Activated naive CD8-positive, alpha-beta T cell treated with anti-CD3 and anti-CD28 coated beads, Interleukin-2, amount 50 U/mL, for 24 hours (primary cell): ENCODE results near the gene HPS1.
"Not testable (repeated sequence)": the region's sequence is repeated elsewhere in the genome, so short reads cannot be mapped to it uniquely, and the experiment has no call there.

Experiments used
- ATAC-seq: fragments of 150-1000 bp; cut with Tn5 transposase; one replicate; pipeline ENCODE4 v1.10.0; 2021
- DNase-seq: peaks from one replicate; pipeline ENCODE4 v3.0.0; 2021
- H3K27ac Mint-ChIP-seq: one replicate; pipeline ENCODE4 v1.8.0; 2021; ENCODE audit warnings: mild to moderate bottlenecking, mixed read lengths
- H3K27me3 Mint-ChIP-seq: one replicate; pipeline ENCODE4 v1.8.0; 2021; ENCODE audit warnings: mixed read lengths
- H3K36me3 Mint-ChIP-seq: one replicate; pipeline ENCODE4 v1.8.0; 2021; ENCODE audit warnings: low read depth, mixed read lengths
- H3K4me1 Mint-ChIP-seq: one replicate; pipeline ENCODE4 v1.8.0; 2021; ENCODE audit warnings: mixed read lengths
- H3K4me3 Mint-ChIP-seq: one replicate; pipeline ENCODE4 v1.8.0; 2021; ENCODE audit warnings: mild to moderate bottlenecking, moderate library complexity, mixed read lengths
- H3K9me3 Mint-ChIP-seq: one replicate; pipeline ENCODE4 v1.8.0; 2021; ENCODE audit warnings: mixed read lengths

Gene HPS1

GRCh38 chr10:98384531-98385133 lies 62.1 kb downstream of the HPS1 start:
- Mint-ChIP-seq H3K27me3 (no peaks in the 10 kb centered on the region), H3K9me3 (no peaks in the 10 kb centered on the region), H3K4me1 (no peaks in the 10 kb centered on the region), H3K4me3 (no peak overlapping the region), H3K27ac (no peak overlapping the region), H3K36me3 (no peaks in the 10 kb centered on the region)
- ATAC-seq = no peak
- DNase-seq = no peak

GRCh38 chr10:98383869-98384268 lies 62.9 kb downstream of the HPS1 start:
- H3K27me3 Mint-ChIP-seq = no peaks in the 10 kb centered on the region
- no peak overlapping the region for H3K27ac Mint-ChIP-seq
- DNase-seq = no peak
- no peaks in the 10 kb centered on the region for H3K9me3 Mint-ChIP-seq
- no peak for ATAC-seq
- no peaks in the 10 kb centered on the region for H3K4me1 Mint-ChIP-seq
- H3K4me3 Mint-ChIP-seq = no peak overlapping the region
- no peaks in the 10 kb centered on the region for H3K36me3 Mint-ChIP-seq

GRCh38 chr10:98383134-98383667 lies 63.5 kb downstream of the HPS1 start:
- not testable (repeated sequence) for H3K27me3 Mint-ChIP-seq, ATAC-seq, H3K36me3 Mint-ChIP-seq, H3K4me3 Mint-ChIP-seq, H3K4me1 Mint-ChIP-seq, H3K9me3 Mint-ChIP-seq, H3K27ac Mint-ChIP-seq, DNase-seq

GRCh38 chr10:98382691-98383101 lies 64.0 kb downstream of the HPS1 start:
- ATAC-seq = no peak
- no peaks in the 10 kb centered on the region for H3K36me3 Mint-ChIP-seq
- H3K9me3 Mint-ChIP-seq = peaks cover 3% of the 10 kb centered on the region
- no peak for DNase-seq
- H3K4me3 Mint-ChIP-seq = no peak overlapping the region
- no peak overlapping the region for H3K27ac Mint-ChIP-seq
- H3K27me3 Mint-ChIP-seq = no peaks in the 10 kb centered on the region
- H3K4me1 Mint-ChIP-seq = no peaks in the 10 kb centered on the region

GRCh38 chr10:98380493-98381339 lies 66.0 kb downstream of the HPS1 start:
- H3K27ac Mint-ChIP-seq = no peak overlapping the region
- DNase-seq (no peak), ATAC-seq (no peak)
- H3K36me3 Mint-ChIP-seq = no peaks in the 10 kb centered on the region
- H3K9me3 Mint-ChIP-seq = peaks cover 4% of the 10 kb centered on the region
- no peak overlapping the region for H3K4me3 Mint-ChIP-seq
- H3K4me1 Mint-ChIP-seq = no peaks in the 10 kb centered on the region
- H3K27me3 Mint-ChIP-seq = no peaks in the 10 kb centered on the region

GRCh38 chr10:98378722-98379121 lies 68.0 kb downstream of the HPS1 start:
- Mint-ChIP-seq H3K36me3 (no peaks in the 10 kb centered on the region), H3K4me3 (no peak overlapping the region), H3K27ac (no peak overlapping the region), H3K4me1 (no peaks in the 10 kb centered on the region), H3K27me3 (no peaks in the 10 kb centered on the region), H3K9me3 (peaks cover 4% of the 10 kb centered on the region)
- ATAC-seq (no peak), DNase-seq (no peak)

GRCh38 chr10:98377536-98377935 lies 69.2 kb downstream of the HPS1 start:
- ATAC-seq = no peak
- Mint-ChIP-seq H3K4me1 (no peaks in the 10 kb centered on the region), H3K27me3 (no peaks in the 10 kb centered on the region), H3K27ac (no peak overlapping the region), H3K4me3 (no peak overlapping the region), H3K9me3 (peaks cover 4% of the 10 kb centered on the region), H3K36me3 (no peaks in the 10 kb centered on the region)
- DNase-seq = no peak

GRCh38 chr10:98377001-98377400 lies 69.7 kb downstream of the HPS1 start:
- ATAC-seq (no peak), DNase-seq (no peak)
- H3K4me3 Mint-ChIP-seq = no peak overlapping the region
- peaks cover 4% of the 10 kb centered on the region for H3K9me3 Mint-ChIP-seq
- H3K36me3 Mint-ChIP-seq = no peaks in the 10 kb centered on the region
- H3K4me1 Mint-ChIP-seq = no peaks in the 10 kb centered on the region
- no peaks in the 10 kb centered on the region for H3K27me3 Mint-ChIP-seq
- no peak overlapping the region for H3K27ac Mint-ChIP-seq

- Mint-ChIP-seq H3K9me3 (peaks cover 4% of the 10 kb centered on the region), H3K36me3 (no peaks in the 10 kb centered on the region), H3K27me3 (no peaks in the 10 kb centered on the region), H3K4me1 (no peaks in the 10 kb centered on the region), H3K4me3 (no peak overlapping the region), H3K27ac (no peak overlapping the region)
- DNase-seq = no peak
- no peak for ATAC-seq
Measured at GRCh38 chr10:98376485-98376884, 70.2 kb downstream of the HPS1 start.

GRCh38 chr10:98374217-98374985 lies 72.3 kb downstream of the HPS1 start:
- Mint-ChIP-seq H3K4me3 (no peak overlapping the region), H3K9me3 (peaks cover 4% of the 10 kb centered on the region), H3K27ac (no peak overlapping the region), H3K4me1 (no peaks in the 10 kb centered on the region), H3K36me3 (no peaks in the 10 kb centered on the region), H3K27me3 (peaks cover 3% of the 10 kb centered on the region)
- ATAC-seq (no peak), DNase-seq (no peak)

GRCh38 chr10:98373260-98374040 lies 73.3 kb downstream of the HPS1 start:
- H3K4me1 Mint-ChIP-seq = no peaks in the 10 kb centered on the region
- H3K36me3 Mint-ChIP-seq = no peaks in the 10 kb centered on the region
- H3K27me3 Mint-ChIP-seq = peaks cover 3% of the 10 kb centered on the region
- ATAC-seq = no peak
- no peak overlapping the region for H3K27ac Mint-ChIP-seq
- H3K4me3 Mint-ChIP-seq = no peak overlapping the region
- no peak for DNase-seq
- peaks cover 4% of the 10 kb centered on the region for H3K9me3 Mint-ChIP-seq

GRCh38 chr10:98370831-98371820 lies 75.6 kb downstream of the HPS1 start:
- Mint-ChIP-seq H3K27me3 (peaks cover 3% of the 10 kb centered on the region), H3K36me3 (no peaks in the 10 kb centered on the region), H3K4me3 (no peak overlapping the region), H3K27ac (no peak overlapping the region), H3K4me1 (no peaks in the 10 kb centered on the region), H3K9me3 (no peaks in the 10 kb centered on the region)
- DNase-seq = no peak
- ATAC-seq = no peak

GRCh38 chr10:98369801-98370200 lies 76.9 kb downstream of the HPS1 start:
- Mint-ChIP-seq H3K4me1 (peaks cover 1% of the 10 kb centered on the region), H3K4me3 (no peak overlapping the region), H3K27me3 (peaks cover 3% of the 10 kb centered on the region), H3K36me3 (no peaks in the 10 kb centered on the region), H3K27ac (no peak overlapping the region), H3K9me3 (no peaks in the 10 kb centered on the region)
- no peak for DNase-seq
- no peak for ATAC-seq
